HCT116 (cell line): Measurements from ENCODE around the gene CTAGE1. TPM values are rescaled to one million over a fixed set of nuclear protein-coding genes. Genes with fewer than 3 reads are reported as not detected.
"Not testable (repeated sequence)": the region's sequence is repeated elsewhere in the genome, so short reads cannot be mapped to it uniquely, and the experiment has no call there.

Source experiments
- ATAC-seq: fragments of 200-7000 bp; cut with Tn5 transposase; 2 replicates; pipeline ENCODE4 v1.9.1; 2020; ENCODE audit warnings: mild to moderate bottlenecking, moderate library complexity
- BruUV-seq: library from RNA; stranded (reverse); fragments of 400-500 nt; replicated peaks from 2 replicates; lab custom pipeline; 2021; lab: Mats Ljungman, UMichigan
- CTCF ChIA-PET: fragments of 300-600 bp; sonication (Branson Sonifier 250); formaldehyde crosslinking; loops from one replicate; lab custom pipeline; 2021; ENCODE audit warnings: antibody characterized with exemption; lab: Charles Lee
- POLR2A ChIA-PET: fragments of 300-600, 350-600 bp; sonication (Branson Sonifier 250); formaldehyde crosslinking; loops from one replicate; lab custom pipeline; 2021; ENCODE audit warnings: antibody characterized with exemption; lab: Charles Lee
- RAD21 ChIA-PET, 2 experiments: fragments of 300-600 bp; sonication (Branson Sonifier 250); formaldehyde crosslinking; loops; one replicate each; lab custom pipeline; 2023; ENCODE audit warnings: low total read pairs in 2 of 2; ENCODE audit not compliant: uncharacterized antibody in 2 of 2, unreplicated experiment in 2 of 2, low non-redundant PET in 1 of 2; lab: Charles Lee
- DNase-seq: peaks from one replicate; pipeline ENCODE4 v3.0.0-alpha.2; 2010; ENCODE audit warnings: low read depth, low spot score
- H2AFZ ChIP-seq: fragments of 200-600 bp; shearing (Covaris generic), sonication (generic); 2 replicates; pipeline ENCODE4 v1.6.1; 2017; ENCODE audit warnings: low read depth, mixed run types, mixed read lengths, antibody characterized with exemption, low read length; ENCODE audit not compliant: poor library complexity, severe bottlenecking
- H3K27ac ChIP-seq: 2 replicates; pipeline ENCODE4 v1.5.1; 2012; ENCODE audit warnings: low read depth, low read length
- H3K27me3 ChIP-seq: fragments of 200-600 bp; sonication (generic); 2 replicates; pipeline ENCODE4 v1.6.1; 2016; ENCODE audit warnings: mixed run types, low read length, mixed read lengths; ENCODE audit not compliant: insufficient read depth
- H3K36me3 ChIP-seq, 2 experiments: fragments of 200-500 bp in 1 of 2; fragments of 200-600 bp in 1 of 2; sonication (Bioruptor generic) in 1 of 2; sonication (generic) in 1 of 2; 2 replicates each; pipeline versions ENCODE4 v1.5.1 to v1.6.1; 2014 to 2016; ENCODE audit warnings: low read length in 2 of 2, inconsistent platforms in 1 of 2, mixed read lengths in 1 of 2, mixed run types in 1 of 2; ENCODE audit not compliant: insufficient read depth in 2 of 2, control insufficient read depth in 1 of 2
- H3K4me1 ChIP-seq, 2 experiments: fragments of 200-600 bp in 1 of 2; sonication (generic) in 1 of 2; 2 replicates each; pipeline versions ENCODE4 v1.5.1 to v1.6.1; 2012 to 2017; ENCODE audit warnings: low read length in 2 of 2, inconsistent platforms in 1 of 2, mild to moderate bottlenecking in 1 of 2, mixed read lengths in 1 of 2, mixed run types in 1 of 2, moderate library complexity in 1 of 2; ENCODE audit not compliant: insufficient read depth in 2 of 2, control insufficient read depth in 1 of 2
- H3K4me2 ChIP-seq: fragments of 200-600 bp; sonication (generic); 2 replicates; pipeline ENCODE4 v1.6.1; 2017; ENCODE audit warnings: mixed run types, low read length, mixed read lengths
- H3K4me3 ChIP-seq, 2 experiments: fragments of 200-600 bp in 1 of 2; sonication (generic) in 1 of 2; replicated peaks in 1 of 2; 2 replicates each; pipeline ENCODE4 v1.5.1; 2011 to 2016; ENCODE audit warnings: low read length in 2 of 2, control low read depth in 1 of 2, low read depth in 1 of 2, mild to moderate bottlenecking in 1 of 2, mixed read lengths in 1 of 2, mixed run types in 1 of 2
- H3K79me2 ChIP-seq: fragments of 200-600 bp; sonication (generic); 2 replicates; pipeline ENCODE4 v1.6.1; 2017; ENCODE audit warnings: mild to moderate bottlenecking, mixed run types, low read length, moderate library complexity, mixed read lengths; ENCODE audit not compliant: insufficient read depth
- H3K9ac ChIP-seq: fragments of 200-600 bp; sonication (generic); 2 replicates; pipeline ENCODE4 v1.6.1; 2016; ENCODE audit warnings: low read length, mixed read lengths
- H3K9me2 ChIP-seq: fragments of 200-600 bp; sonication (generic), shearing (Covaris generic); 2 replicates; pipeline ENCODE4 v1.6.1; 2017; ENCODE audit warnings: mixed run types, mild to moderate bottlenecking, moderate library complexity; ENCODE audit not compliant: insufficient read depth
- H3K9me3 ChIP-seq, 2 experiments: fragments of 200-500 bp in 1 of 2; fragments of 200-600 bp in 1 of 2; sonication (Bioruptor generic) in 1 of 2; sonication (generic) in 1 of 2; 2 replicates each; pipeline ENCODE4 v1.6.1; 2014 to 2017; ENCODE audit warnings: low read length in 2 of 2, mixed read lengths in 2 of 2, inconsistent platforms in 1 of 2, low read depth in 1 of 2, mild to moderate bottlenecking in 1 of 2, mixed run types in 1 of 2, moderate library complexity in 1 of 2; ENCODE audit not compliant: control insufficient read depth in 1 of 2, insufficient read depth in 1 of 2
- H4K20me1 ChIP-seq: fragments of 200-600 bp; sonication (generic), shearing (Covaris generic); 2 replicates; pipeline ENCODE4 v1.6.1; 2017; ENCODE audit warnings: mixed run types, mild to moderate bottlenecking, moderate library complexity; ENCODE audit not compliant: insufficient read depth
- ATF3 ChIP-seq: IDR thresholded peaks from 2 replicates; pipeline ENCODE4 v1.6.1; 2012
- CBX3 ChIP-seq: IDR thresholded peaks from 2 replicates; pipeline ENCODE4 v1.6.1; 2012; ENCODE audit warnings: low read depth
- EZH2phosphoT487 ChIP-seq: fragments of 200-600 bp; IDR thresholded peaks from 2 replicates; pipeline ENCODE4 v1.6.1; 2018; ENCODE audit warnings: antibody characterized with exemption, borderline replicate concordance
- FOSL1 ChIP-seq: IDR thresholded peaks from 2 replicates; pipeline ENCODE4 v1.6.1; 2012; ENCODE audit warnings: low read depth
- MAX ChIP-seq: IDR thresholded peaks from 2 replicates; pipeline ENCODE4 v1.6.1; 2012
- POLR2A ChIP-seq: IDR thresholded peaks from 2 replicates; pipeline ENCODE4 v1.7.0; 2011; ENCODE audit warnings: borderline replicate concordance; ENCODE audit not compliant: insufficient read depth, insufficient read length; ENCODE audit errors: extremely low read depth
- SIN3A ChIP-seq: IDR thresholded peaks from 2 replicates; pipeline ENCODE4 v1.6.1; 2012; ENCODE audit warnings: low read depth
- SP1 ChIP-seq: IDR thresholded peaks from 2 replicates; pipeline ENCODE4 v1.6.1; 2012; ENCODE audit warnings: low read depth
- YY1 ChIP-seq: IDR thresholded peaks from 2 replicates; pipeline ENCODE4 v1.6.1; 2011; ENCODE audit warnings: low read length, low read depth, moderate library complexity, mild to moderate bottlenecking; ENCODE audit not compliant: insufficient replicate concordance; ENCODE audit errors: extremely low read depth
- ZNF274 ChIP-seq: fragments of 200-500 bp; sonication (Bioruptor generic); IDR thresholded peaks from 2 replicates; pipeline ENCODE4 v1.6.1; 2014; ENCODE audit warnings: mild to moderate bottlenecking, low read depth, low read length, inconsistent platforms
- intact Hi-C: fragments of 100-400 bp; cut with micrococcal nuclease; formaldehyde crosslinking; loops from 2 replicates; pipeline ENCODE4 v1.10.0; 2022
- total RNA-seq: library from RNA; stranded (reverse); gene quantifications from one replicate; pipeline ENCODE4 v1.2.1, GENCODE V29; 2021; ENCODE audit not compliant: unreplicated experiment

The CTAGE1 gene
- total RNA-seq, 1 experiment from 2014 or later = not detected

GRCh38 chr18:22394428-22394827, 23.3 kb downstream of the CTAGE1 start:
- no peaks in the 10 kb centered on the region for H3K9me3 ChIP-seq
- intact Hi-C loops = no loop called here
- DNase-seq (no peak), ATAC-seq (no peak)
- H3K4me1 ChIP-seq = no peaks in the 10 kb centered on the region
- CTCF ChIA-PET = no interaction called here
- no peak overlapping the region for H3K27ac ChIP-seq
- H3K4me3 ChIP-seq = no peak overlapping the region
- no peak overlapping the region for H3K9ac ChIP-seq
- H2AFZ ChIP-seq = no peak overlapping the region
- H4K20me1 ChIP-seq = no peaks in the 10 kb centered on the region
- no peaks in the 10 kb centered on the region for H3K79me2 ChIP-seq
- RAD21 ChIA-PET = no interaction called here
- H3K9me2 ChIP-seq = no peaks in the 10 kb centered on the region
- BruUV-seq = no TSS peak
- no peaks in the 10 kb centered on the region for H3K36me3 ChIP-seq
- TF ChIP-seq SP1 (no peak), ZNF274 (no peak), FOSL1 (no peak), YY1 (no peak), POLR2A (no peak), CBX3 (no peak), ATF3 (no peak), EZH2phosphoT487 (no peak), SIN3A (no peak), MAX (no peak)
- H3K4me2 ChIP-seq = no peak overlapping the region
- POLR2A ChIA-PET = no interaction called here
- no peaks in the 10 kb centered on the region for H3K27me3 ChIP-seq

- H3K4me1 ChIP-seq, RAD21 ChIA-PET, ATAC-seq, H3K36me3 ChIP-seq, H3K79me2 ChIP-seq, H3K9ac ChIP-seq, DNase-seq, H2AFZ ChIP-seq, H3K27me3 ChIP-seq, H3K9me2 ChIP-seq, H3K4me3 ChIP-seq, intact Hi-C loops, H4K20me1 ChIP-seq, BruUV-seq, CTCF ChIA-PET, H3K27ac ChIP-seq, POLR2A ChIA-PET, H3K4me2 ChIP-seq, H3K9me3 ChIP-seq: not testable (repeated sequence)
Observed at GRCh38 chr18:22393164-22393563, 24.6 kb downstream of the CTAGE1 start.
